GM19240 (cell line): ENCODE data around the gene EXOSC7.

Experiments
- DNase-seq: peaks from one replicate; pipeline ENCODE4 v3.0.0; 2011; ENCODE audit warnings: low spot score; ENCODE audit not compliant: insufficient read length

Gene EXOSC7

DNA sequence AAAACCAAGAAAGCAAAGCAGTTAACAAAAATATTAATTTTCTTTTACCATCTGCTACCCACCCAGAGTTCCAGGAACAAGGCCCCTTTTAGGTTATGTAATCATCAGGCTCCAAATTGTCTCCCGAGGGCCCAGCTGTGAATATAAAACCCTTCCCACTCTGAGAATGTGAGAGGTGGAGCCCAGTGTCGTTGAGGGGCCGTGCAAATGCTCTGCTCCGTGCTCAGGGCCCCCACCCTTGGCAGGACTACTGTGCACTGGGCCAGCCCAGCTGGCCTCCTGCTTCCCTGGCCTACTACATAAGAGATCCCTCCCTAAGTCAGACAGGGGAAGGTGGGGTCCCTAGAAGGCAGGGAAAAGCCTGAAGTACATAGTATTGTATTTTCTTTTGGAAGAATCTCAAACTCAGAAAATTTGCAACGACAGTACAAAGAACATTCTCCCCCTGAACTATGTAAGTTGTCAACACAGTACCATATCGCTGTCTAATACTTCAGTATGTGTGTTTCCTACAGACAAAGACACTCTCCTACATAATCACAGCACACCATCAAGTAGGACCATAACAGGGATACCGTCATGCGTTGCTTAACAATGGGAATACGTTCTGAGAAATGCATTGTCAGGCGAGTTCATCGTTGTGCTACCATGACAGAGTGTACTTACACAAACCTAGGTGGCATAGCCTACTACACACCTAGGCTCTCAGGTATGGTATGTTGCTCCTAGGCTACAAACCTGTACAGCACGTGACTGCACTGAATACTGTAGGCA lies 45.7 kb downstream of the EXOSC7 start:
- DNase-seq, result no peak

DNA sequence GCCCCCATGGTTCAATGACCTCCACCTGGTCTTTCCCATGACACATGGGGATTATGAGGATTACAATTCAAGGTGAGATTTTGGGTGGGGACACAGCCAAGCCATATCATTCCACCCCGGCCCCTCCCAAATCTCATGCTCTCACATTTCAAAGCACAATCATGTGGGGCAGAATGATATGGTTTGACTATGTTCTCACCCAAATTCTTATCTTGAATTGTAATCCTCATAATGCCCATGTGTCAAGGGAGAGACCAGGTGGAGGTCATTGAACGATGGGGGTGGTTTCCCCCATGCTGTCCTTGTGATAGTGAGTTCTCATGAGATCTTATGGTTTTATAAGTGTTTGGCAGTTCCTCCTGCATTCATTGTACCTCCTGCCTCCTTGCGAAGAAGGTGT lies 47.6 kb downstream of the EXOSC7 start:
- no peak for DNase-seq

DNA sequence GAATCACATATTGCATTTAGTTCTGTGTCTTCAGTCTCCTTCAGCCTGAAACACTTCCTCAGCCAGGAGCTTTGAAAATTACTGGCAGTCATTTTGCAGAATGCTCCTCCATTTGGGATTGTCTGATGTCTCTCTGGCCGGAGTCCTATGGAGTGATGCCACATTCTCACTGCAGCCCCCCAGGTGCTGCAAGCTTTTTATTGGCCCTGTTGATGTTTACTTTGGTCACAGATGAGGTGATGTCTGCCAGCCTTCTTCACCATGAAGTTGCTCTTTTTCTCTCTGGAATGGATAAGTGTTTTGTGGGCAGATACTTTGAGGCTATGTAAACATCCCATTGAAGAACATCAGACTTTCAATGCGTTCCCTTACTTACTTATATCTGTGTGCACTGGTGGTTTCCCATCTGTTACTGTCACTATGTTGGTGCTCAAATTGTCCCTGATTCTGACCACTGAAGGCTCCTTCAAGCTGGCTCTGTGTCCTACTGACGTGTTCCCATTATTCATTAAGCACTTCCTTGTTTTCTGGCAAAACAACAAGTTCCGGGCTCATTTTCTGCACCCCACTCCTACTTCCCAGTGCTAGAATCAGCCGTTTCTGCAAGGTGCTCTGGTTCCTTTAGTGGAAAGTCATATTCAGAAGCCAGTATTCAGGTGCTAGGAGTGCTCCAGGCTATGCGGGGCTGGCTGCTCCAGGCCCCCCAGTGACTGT lies 48.7 kb downstream of the EXOSC7 start:
- DNase-seq, result no peak

- DNase-seq, result no peak
Observed at GRCh38 chr3:45026038-45026437, 50.0 kb downstream of the EXOSC7 start, which contains the start of gene CLEC3B. Gene CLEC3B, plus strand, starts transcription at chr3:45026303. Its CDS starts 60 bp downstream, at chr3:45026363.

DNA sequence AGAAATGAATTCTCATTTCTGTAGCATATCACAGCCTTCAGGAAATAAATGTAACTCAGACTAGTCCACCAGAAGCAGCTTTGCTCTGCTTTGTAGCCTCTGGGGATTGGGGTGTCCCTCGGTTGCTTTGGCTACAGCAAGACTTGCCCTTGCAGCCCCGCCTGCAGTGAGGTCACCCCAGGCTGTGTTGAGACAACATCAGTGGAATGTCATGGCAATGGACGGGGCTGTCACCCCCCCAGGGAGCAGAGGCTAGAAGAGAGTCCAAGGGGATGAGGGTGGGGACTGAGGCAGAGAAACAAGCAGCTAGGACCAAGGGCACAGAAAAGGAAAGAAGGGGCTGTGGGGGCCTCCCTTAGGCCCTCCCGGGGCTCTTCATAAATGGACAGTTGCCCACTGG lies 50.9 kb downstream of the EXOSC7 start:
- DNase-seq, result no peak

DNA sequence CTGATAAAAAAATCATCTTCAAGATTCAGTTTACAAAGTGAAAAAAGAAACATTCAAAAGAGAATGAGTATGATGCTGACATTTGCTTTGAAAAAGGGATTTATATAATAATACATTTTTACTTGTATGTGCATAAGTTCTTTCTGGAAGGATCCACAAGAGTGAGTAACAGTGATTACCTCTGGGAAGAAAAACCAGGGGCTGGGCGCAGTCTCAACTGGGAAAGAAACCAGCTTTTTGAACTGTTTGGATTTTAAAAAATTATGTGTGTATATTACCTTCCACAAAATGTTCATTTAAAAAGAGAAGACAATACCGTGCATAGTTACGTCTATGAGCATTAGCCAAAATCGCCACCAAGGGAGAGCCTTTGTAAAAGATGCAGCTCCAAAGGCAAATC lies 51.4 kb downstream of the EXOSC7 start:
- no peak for DNase-seq

GRCh38 chr3:45029216-45029615 lies 53.2 kb downstream of the EXOSC7 start:
- DNase-seq, result no peak

DNA sequence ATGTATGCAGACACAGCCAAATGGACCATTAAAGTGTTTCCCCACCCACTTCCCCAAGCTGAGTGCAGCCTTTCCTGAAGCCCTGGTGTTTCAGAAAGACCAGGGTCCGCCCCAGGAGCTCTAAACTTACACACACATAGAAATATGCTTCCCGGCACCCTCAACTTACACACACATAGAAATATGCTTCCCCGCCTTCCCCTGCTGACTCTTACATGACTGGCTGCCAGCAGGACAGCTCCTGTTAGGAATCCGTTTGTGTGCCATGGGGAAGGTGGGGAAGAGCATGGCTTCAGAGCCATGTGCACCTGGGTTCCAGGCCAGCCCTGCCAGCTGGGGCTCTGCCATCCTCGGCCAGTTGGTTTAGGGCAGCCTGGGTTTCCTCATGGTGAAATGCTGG lies 53.6 kb downstream of the EXOSC7 start:
- DNase-seq, result no peak

DNA sequence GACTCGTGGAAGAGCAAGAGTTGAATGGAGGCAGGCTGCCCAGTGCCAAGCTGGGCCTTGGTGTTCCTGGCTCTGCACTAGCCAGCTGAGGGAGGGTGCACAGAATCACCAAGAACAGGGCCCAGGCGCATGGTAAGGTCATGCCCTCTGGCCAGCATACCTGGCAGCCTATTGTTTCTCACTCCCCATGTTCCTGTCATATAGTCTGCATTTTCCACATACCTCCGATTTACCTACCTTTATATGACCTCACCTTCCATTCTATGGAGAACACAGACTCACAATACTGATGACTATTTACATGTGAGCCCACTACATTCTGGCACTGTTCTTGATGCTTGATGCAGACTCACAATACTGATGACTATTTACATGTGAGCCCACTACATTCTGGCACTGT lies 55.5 kb downstream of the EXOSC7 start:
- no peak for DNase-seq

DNA sequence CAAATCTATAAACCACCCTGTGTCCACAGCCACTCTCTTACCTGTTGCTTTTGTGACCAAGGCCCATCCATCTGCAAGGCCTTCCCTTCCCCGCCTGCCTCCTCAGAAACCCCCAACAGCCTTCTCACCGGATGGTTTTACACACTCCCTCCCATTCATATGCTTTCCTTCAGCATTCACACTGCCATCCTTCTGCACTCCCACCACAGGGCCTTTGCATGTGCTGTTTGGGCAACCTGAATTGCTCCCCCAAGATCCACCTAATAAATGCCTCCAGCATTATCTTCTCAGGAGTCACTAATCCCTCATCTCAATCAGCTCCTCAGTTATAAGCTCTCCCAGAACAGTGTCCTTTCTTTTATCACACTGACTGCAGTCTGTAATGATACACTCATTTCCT lies 56.1 kb downstream of the EXOSC7 start:
- DNase-seq, result no peak

GRCh38 chr3:45033791-45034190 lies 57.7 kb downstream of the EXOSC7 start:
- DNase-seq, result no peak

- DNase-seq, result no peak
Observed at GRCh38 chr3:45034612-45035252, 58.7 kb downstream of the EXOSC7 start.

DNA sequence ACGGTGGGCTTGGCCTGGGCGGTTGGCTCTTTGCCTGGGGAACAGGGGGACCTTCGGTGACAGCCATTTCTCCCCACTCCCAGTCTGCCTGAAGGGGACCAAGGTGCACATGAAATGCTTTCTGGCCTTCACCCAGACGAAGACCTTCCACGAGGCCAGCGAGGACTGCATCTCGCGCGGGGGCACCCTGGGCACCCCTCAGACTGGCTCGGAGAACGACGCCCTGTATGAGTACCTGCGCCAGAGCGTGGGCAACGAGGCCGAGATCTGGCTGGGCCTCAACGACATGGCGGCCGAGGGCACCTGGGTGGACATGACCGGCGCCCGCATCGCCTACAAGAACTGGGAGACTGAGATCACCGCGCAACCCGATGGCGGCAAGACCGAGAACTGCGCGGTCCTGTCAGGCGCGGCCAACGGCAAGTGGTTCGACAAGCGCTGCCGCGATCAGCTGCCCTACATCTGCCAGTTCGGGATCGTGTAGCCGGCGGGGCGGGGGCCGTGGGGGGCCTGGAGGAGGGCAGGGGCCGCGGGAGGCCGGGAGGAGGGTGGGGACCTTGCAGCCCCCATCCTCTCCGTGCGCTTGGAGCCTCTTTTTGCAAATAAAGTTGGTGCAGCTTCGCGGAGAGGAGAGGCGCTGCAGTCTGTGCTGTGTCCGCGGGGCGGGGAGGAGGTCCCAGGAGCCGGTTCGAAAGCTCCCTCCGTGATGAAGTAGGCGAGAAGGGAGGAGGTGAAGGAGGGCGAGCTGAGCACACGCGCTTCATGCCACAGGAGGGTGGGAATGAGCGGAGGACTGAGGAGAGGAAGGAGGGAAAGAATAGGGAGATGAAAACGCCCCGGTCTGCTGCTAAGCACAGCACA lies 59.6 kb downstream of the EXOSC7 start:
- no peak for DNase-seq

GRCh38 chr3:45037720-45038455 lies 61.8 kb downstream of the EXOSC7 start:
- DNase-seq, result peak; percentile 90

- no peak for DNase-seq
Observed at GRCh38 chr3:45041666-45042065, 65.6 kb downstream of the EXOSC7 start.

DNA sequence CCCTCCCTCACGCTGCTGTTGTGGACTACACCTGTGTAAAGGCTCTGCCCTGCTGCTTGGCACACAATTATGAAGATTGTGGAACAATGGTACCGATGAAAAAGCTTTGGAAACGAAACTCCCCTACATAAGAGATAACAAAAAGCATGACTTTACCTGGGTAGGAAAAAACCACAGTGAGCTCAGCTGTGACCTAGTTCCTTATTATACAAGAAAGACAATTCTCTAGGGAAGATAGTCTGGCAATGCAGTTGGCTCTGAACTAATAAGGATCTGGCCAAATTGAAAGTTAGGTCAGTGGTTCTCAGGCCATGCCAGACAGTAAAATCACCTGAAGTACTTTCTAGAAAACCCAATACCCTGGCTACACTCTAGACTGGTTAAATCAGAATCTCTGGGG lies 66.1 kb downstream of the EXOSC7 start:
- DNase-seq, result no peak

DNA sequence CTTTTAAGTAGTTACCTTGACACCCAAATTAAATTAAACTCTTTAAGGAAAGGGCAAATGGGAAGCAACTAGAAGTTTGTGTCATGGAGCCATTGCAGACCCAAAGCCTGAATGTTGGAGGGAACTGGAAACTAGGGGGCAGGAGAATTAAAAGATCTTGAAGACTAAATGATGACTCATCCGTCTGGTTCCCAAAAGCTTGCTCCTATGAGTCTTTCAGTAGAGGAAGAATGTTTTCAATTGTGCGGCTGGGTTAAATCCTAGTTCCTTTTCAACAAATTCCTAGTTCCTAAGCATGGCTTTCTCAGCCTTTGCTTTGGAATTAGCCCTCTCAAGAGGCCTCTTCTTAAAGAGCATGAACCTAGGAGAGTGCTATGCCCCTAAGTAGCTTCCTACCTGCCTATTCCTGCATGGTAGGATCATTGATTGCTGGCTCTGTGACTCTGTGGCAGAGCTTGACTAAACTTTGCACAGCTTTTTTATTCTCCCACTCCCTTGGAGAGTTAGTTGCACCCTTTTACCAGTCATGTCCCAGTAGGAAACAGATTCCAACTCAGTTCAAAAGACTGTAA lies 67.8 kb downstream of the EXOSC7 start:
- no peak for DNase-seq

- DNase-seq, result no peak
Observed at GRCh38 chr3:45048244-45048643, 72.2 kb downstream of the EXOSC7 start.

- DNase-seq, result no peak
Observed at GRCh38 chr3:45049807-45050206, 73.8 kb downstream of the EXOSC7 start.

DNA sequence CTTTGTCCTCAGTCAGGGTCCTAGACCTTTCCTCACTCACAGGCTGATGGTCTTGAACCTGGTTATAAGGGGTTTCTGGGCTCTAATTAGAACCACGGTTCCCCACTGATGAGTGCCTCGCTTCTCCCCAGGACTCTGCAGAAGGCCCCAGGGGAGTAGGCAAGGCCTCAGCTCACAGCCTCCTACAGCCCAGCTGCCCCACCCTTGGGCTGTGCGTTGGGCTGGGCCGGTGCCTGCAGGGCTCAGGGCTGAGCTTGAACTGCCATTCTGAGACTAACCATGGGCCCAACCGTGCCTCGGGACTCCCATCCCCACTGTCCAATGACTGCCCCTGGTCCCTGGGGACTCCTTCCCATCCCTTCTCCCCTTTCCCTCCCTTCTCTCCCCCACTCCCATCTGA lies 75.6 kb downstream of the EXOSC7 start:
- DNase-seq, result no peak
